NOMO-1 (cell line): ENCODE measurements around the gene RFLNA.
A peak's percentile ranks its signal among the peaks of the same experiment; 100 is the strongest.
"Not testable (repeated sequence)": the region's sequence is repeated elsewhere in the genome, so short reads cannot be mapped to it uniquely, and the experiment has no call there.

Experiments used
- DNase-seq, 2 experiments: peaks; one replicate each; lab custom pipeline; 2025; ENCODE audit not compliant: unreplicated experiment in 2 of 2; lab: John Stamatoyannopoulos, UW

The RFLNA gene

DNA sequence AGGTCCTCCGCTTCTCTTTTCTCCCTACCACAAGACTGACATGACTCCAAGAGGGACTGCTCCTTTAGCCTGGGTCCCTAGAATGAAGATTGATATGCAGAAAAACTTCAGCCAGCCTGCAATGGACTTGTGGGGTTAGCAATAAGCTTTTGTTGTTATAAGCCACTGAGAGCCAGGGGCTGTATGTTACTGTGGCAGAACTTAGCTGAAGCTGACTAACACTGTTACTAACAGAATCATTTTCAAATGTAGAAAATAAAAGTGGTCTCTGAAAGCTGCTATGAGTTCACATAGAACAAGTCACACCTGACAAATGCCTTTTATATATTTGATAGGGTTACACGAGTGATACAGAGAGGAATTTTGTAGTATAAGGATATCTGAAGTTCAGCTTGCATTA, 13.6 kb upstream of the RFLNA start:
- no peak for DNase-seq

GRCh38 chr12:124282287-124282686, 12.6 kb upstream of the RFLNA start:
- no peak for DNase-seq

DNA sequence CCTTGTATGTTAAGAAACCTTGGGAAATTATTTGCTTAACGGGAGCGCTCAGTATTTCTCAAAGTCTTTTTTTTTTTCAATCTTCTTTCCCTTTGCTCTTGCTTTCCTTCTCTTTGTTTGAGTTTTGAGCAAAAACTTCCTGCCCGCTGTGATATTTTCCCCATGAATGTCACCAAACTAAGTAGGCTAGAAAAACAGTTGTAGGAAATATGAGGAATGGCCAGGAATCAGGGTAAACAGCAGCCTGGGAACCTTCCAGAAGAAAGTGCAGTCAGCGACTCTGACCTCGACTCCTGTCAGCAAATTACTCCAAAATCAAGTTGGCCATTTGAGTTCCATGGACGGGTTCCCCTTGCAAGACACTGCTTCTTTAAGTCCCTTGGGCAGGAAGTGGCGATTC, 11.6 kb upstream of the RFLNA start:
- DNase-seq = no peak

DNA sequence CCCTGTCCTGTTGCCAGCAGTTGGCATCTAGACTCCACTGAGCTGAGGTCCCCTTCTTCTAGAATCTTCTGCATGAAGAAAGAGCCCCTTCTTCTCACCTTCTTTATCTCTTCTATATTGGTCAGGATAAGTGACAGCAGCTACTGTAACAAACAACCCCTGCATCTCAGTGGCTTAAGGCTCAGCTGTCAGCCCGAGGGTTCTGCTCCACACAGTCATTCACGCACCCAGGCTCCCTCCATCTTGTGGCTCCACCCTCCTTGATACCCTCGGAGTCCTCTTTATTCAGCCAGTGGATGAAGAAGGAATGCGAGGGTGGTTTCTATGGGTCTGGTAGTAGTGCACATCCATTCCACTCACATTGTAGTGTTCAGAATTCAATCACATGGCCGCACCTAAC, 10.5 kb upstream of the RFLNA start:
- no peak for DNase-seq

DNA sequence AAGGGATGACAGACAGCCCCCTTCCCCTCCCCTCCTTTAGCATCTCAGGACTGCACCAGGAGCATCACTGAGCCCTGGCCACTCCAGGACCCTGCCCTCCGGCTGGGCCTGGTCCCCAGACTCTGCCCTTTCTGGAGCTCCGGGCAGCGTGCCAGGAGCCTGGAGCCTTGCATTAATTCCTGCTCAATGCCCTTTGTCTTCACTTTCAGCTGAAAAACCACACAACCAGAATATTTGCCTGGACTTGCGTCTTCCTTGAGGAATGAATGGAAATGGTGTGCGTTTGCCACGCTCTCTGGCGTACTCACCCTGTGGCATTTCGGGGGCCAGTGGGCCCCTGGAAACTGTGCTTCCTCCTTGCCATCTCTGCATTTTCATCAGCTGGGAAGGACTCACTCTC, 8.5 kb upstream of the RFLNA start:
- no peak for DNase-seq

GRCh38 chr12:124286971-124287370, 7.9 kb upstream of the RFLNA start:
- no peak for DNase-seq

DNA sequence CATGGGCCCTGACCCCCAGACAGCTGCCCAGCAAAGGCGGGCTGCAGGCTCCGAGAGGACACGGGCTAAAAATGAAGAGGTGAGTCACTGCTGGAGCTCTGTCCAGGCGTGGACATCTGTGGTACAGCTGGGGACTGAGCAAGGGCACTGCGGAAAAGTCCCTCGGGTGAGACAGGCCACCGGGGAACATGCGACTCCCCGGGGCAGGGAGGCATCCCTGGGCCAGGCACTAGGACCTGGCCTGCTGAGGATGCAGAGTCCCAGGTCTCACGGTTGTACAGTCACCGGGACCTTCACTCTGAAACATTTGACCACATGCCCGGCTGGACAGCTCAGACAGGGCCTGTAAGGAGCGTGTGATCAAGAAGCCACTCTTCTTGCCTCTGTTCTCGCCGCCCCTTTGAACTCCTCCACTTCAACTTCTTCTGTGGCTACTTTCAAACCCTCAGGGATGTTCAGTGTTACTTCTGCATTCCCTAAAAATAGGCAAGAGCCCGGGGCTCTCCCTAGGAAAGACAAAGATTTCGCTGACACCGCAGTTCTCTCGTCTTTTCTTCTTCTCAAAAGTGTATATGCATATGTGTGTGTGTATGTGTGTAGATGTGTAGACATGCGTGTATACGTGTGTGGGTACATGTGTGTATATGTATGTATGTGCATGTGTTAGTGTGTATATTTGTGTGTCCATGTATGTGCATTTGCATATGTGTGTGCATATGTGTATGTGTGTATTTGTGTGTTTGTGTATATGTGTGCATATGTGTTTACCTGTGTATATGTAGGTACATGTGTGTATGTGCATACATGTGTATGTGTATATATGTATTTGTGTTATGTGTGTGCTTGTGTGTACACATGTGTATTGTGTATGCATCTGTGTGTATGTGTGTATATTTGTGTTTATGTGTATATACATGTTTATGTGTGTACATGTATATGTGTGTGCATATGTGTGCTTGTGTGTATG, 5.0 kb upstream of the RFLNA start:
- DNase-seq = peak in 1 of 2 experiments; percentile 20

DNA sequence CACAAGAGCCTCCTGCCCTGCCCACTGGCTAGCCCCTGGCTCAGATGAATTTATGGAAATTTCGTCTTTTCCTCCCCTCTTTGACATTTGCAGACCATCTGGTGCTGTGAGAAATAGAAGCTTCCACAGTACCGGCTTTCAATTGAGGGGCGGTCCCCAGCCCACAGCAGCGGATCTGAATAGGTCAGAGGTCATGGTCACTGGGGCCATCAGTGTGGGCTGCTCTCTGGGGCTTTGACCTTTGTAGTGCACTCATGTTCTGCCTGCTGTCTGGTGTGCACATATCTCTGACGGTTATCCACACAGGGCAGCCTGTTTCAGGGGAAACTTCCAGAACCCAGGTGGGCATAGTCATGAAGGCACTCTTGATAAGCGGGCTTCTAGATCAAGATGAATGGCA, 2.5 kb upstream of the RFLNA start:
- no peak for DNase-seq

GRCh38 chr12:124293286-124294003, 1.4 kb upstream of the RFLNA start:
- DNase-seq = no peak

DNA sequence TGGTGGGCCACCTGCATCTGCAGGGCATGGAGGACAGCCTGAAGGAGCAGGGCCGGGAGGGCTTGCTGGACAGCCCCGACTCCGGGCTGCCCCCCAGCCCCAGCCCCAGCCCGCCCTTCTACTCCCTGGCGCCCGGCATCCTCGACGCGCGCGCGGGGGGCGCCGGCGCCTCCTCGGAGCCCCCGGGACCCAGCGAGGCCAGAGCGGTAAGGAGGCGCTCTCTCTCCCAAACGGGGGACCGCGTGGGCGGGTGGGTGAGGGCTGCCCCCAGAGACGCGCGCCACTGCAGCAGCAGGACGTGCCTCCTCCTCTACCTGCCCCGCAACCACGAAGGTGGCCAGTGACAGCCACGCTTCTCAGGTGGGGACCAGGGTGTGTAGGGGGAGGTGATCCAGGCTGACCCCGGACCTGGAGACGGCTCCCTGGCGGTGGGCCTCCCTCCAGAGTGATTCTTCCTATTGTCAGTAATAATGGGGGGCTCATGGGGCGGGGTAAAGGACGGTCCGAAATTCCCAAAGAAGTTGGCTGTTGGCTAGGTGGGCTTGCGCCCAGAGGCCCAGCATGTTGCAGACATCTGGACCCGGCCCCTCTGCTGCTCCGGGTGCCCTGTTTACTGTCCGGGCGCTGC, 652 bp downstream of the RFLNA start:
- no peak for DNase-seq

GRCh38 chr12:124296295-124296915, 1.5 kb downstream of the RFLNA start:
- DNase-seq = no peak

DNA sequence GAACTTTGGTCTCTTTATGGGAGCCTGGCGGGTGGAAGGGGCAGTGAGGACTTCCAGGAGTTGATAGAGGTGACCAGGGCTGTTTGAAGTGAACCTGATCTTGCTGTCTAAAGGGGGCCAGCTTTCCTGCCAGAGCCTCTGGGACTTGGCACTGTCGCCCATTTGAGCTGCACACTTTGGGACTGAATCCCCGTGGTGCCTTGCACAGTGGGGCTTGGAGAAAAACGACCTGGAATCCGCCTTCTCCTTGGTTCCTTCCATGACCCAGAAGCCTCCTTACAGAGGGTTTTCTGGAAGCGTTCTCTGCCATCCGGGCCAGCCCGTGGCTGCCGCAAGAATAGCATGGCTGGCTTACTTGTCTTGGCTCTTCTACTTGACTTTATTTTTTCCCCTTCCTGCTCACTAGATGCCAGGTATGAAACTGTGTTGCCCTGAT, 2.0 kb downstream of the RFLNA start:
- DNase-seq = no peak

- no peak for DNase-seq
Observed at GRCh38 chr12:124297389-124297788, 2.5 kb downstream of the RFLNA start.

- no peak for DNase-seq
Observed at GRCh38 chr12:124297856-124298255, 3.0 kb downstream of the RFLNA start.

- no peak for DNase-seq
Observed at GRCh38 chr12:124298685-124299410, 4.0 kb downstream of the RFLNA start.

DNA sequence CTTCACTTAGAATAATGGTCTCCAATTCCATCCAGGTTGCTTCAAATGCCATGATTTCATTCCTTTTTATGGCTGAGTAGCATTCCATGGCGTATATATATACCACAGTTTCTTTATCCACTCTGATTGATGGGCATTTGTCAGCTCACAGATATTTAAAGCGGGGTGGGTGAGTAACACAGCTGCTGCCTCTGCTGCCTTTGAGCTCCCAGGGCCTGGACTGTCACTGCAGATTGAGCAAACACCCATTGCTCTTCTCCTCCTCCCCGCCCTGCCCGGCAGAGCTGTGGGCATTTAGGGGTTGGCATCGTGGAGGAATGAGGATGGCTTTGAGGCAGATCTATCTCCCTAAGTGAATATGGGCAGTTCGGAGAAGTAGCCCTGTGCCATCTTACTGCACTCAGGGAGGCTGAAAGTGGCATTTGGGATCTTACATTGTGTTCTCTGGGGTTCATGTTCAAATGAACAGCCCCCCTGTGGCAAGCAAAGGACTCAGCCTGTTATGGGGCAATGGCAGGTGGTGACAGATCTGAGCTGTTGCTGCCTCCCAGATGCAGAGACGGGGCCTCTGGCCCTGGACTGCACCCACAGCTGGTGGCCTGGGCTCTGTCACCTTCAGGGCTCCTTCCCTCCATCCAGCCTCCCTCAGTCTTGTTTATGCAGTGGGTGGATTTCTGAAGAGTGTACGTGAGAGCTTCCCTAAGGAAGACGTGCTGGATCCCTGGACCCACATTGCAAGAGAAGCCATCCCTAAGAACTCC, 4.9 kb downstream of the RFLNA start:
- DNase-seq = no peak

GRCh38 chr12:124300657-124301056, 5.8 kb downstream of the RFLNA start:
- DNase-seq = not testable (repeated sequence)

GRCh38 chr12:124301084-124301654, 6.3 kb downstream of the RFLNA start:
- no peak for DNase-seq

DNA sequence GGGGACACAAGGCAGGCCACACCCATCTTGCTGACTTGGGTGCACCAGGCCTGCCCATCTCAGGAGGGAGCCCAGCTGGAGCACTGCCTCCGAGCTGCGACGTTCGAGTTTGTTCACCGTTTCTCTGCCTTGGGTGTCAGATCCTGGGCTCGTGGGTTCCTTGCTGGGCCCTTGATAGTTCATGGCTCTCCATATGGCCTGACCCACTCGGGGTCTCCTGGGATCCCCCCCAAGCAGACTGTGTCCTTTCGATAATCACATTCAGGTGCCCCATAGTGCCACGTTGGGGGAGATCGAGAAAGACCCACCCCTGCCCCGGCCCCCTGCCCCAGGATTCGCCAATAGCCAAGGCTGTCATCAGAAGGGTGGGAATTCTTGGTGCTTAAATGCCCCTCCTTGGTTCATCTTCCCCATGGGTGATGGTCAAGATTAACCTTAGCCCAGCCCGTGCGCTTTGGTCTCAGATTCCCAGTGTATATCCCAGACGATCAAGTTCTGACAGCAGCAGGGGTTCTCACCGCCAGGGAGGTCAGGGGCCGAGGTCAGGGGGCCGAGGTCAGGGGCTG, 7.4 kb downstream of the RFLNA start:
- DNase-seq = no peak
